Measurements from ENCODE around the gene RCSD1.
"Not testable (repeated sequence)": the region's sequence is repeated elsewhere in the genome, so short reads cannot be mapped to it uniquely, and the experiment has no call there.

Gene RCSD1

DNA sequence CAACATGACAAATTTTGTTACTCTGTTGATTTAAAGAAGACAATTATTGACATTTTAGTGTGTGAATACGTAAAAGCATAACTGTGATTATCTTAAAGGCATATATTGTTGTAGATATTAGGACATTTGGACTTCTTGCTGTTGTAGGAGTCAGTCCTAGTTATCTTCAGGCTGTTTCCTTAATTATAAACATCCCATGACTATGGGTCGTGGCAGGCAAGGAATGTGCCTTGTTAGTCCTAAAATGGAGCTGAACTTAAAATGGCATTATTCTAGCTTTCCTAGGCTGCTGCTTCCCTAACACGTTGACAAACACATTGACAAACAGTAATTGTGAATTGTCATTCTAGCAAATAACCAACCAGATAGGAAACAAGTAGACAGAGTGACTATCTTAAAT, 87.3 kb downstream of the RCSD1 start:
- DNase-seq = no peak

DNA sequence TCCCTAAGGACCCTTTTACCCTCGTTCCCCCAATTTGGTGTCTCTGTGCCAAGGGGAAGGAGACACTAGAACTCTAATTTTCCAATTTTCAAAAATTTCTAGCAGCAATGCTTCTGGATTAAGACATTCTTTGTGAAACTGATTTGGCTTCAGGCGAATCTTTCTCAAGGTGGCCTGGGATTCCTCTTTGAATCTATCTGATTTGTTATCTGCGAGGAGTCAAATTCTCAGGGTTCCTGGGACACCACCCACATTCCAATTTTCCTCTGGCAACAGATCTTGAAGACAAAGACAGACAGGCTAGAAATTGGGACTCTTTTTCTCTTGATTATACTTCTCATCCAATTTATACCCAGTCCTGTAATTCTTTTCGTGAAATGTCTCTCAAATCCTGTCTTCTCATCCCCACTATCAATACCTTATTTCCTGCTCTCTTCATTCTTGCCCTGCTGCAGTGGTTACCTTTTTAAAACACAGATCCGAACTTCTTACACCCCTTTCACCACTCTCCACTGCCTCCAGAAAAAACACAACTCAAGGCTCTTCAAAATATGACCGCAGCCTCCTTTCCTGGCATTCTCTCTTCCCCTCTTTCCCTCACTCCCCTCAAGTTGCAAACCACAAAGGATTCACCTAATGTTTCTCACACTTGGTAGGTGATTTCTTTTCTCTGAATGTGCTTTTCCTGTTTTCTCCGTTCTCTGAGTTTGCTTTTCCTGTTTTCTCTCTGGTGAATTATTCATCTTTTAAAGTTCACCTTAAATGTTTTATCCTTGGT, 89.1 kb downstream of the RCSD1 start:
- DNase-seq = no peak

DNA sequence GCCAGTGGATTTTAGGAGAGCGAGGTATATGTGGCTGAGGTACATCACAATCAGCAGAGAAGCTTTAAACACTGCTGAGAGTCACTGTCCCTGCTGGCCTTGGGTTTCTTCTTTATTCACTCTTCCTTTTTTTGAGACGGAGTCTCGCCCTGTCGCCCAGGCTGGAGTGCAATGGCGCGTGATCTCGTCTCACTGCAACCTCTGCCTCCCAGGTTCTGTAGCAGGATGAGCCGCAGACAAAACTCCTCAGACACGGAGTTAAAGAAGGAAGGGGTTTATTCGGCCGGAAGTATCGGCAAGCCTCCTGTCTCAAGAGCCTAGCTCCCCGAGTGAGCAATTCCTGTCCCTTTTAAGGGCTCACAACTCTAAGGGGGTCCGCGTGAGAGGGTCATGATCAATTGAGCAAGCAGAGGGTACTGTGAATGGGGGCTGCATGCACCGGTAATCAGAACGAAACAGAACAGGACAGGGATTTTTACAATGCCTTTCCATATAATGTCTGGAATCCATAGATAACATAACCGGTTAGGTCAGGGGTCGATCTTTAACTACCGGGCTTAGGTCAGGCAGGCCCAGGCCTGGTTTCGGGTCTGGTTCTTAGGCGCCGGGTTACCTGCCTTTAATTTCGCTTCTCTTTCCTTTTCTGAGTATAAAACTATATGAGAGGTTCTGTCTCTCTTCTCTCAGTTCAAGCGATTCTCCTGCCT, 89.8 kb downstream of the RCSD1 start:
- DNase-seq = not testable (repeated sequence)

DNA sequence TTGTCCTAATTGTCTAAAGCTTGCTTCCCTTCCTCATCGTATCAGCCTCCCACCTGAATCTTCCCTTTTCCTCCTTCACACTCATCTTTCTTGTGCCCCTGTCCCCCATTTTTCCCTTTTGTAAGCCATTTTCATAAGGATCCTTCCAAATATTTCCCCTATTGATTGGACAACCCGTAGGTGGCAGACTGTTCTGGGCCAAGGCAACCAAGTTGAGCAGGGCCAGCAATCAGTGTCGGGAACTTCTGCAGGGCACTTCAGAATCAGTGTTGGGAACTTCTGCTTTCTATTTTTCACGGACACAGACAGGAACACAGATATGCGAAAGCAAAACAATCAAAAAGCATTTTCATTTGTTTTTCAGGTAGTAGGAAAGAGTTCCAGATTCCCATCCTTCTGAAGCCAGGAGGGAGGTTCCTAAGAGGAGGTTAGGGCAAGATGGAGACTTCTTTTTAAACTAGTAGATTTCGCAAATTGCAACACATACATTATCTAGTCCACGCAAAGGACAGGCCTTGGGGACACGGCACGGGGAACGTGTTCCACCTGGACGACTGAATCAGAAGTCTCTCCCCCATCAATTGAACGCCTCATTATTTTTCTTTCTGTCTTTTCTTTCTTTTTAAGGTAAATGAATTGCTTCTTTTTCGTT, 91.1 kb downstream of the RCSD1 start:
- DNase-seq = no peak

DNA sequence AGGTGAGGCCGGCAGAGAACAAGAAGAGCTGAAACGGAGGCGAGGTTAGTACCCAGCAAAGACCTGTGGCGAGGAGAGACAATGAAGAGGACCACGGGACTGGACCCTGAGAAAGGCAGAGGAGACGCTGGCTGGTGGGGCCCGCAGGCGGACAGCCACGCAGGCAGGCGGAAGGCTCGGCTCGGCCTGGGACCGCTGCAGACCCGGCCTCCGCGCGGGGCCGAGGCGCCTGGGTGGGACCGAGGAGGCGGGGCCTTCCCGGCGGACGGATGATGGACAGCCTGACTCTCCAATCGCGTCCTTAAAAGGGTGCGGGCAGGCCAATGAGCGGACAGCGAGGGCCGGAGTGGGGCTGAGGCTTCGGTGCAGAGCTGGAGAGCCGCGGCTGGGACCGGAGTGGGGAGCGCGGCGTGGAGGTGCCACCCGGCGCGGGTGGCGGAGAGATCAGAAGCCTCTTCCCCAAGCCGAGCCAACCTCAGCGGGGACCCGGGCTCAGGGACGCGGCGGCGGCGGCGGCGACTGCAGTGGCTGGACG, 91.7 kb downstream of the RCSD1 start, which contains the start of gene MPZL1:
Gene MPZL1 (plus strand): TSS at position 366 of the 535 bp plus-strand sequence. CDS start 170 bp downstream, outside the sequence.
- DNase-seq = peak; percentile 90 to 93

DNA sequence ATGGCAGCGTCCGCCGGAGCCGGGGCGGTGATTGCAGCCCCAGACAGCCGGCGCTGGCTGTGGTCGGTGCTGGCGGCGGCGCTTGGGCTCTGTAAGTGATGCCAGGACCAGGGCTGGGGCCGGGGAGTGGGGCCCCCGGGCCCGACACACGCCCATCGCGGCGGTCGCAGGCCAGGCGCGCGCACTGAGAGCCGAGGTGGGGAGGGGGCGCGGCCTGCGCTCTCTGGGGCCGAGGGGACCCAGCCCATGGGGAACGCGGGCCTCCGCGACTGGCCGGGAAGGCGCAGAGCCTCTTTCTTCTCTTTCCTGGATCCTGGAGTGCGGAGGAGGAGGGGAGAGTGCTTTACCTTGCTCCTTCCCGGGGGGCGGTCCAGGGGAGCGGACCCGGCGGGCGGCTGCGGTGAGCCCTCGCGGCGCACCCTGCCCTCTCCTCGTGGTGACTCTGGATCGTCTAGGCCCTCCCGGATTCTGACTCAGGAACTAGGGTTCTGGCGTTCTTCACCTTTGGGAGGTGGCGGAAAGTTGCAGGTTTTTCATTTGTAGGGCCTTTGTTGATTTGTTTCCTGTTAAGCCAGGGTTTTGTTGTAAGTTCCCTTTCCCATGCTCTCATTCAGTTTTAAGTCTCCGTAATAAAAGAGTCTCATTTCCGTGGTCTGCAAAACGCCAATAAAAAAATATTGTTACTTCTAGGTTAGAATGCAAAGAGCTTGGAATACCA, 92.3 kb downstream of the RCSD1 start:
- peak in 1 of 2 donors; percentile 20 for DNase-seq

DNA sequence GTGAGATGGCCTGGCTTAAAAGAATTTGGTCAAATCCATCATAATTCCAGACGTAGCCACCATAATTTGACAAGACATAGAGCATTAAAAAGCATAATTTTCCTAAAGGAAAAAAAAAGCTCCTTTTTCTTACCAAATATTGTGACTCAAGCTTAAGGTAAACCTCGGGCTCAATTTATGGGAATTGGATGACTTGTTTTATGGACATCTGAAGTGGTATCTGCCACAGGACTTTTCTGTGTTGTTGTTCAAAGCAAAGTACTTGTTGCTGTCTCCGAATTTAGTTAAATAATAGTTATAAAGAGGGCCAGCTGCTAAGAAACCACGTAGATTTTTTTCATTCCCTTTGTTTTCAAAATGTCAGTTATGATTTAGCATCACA, 92.8 kb downstream of the RCSD1 start:
- DNase-seq = no peak

DNA sequence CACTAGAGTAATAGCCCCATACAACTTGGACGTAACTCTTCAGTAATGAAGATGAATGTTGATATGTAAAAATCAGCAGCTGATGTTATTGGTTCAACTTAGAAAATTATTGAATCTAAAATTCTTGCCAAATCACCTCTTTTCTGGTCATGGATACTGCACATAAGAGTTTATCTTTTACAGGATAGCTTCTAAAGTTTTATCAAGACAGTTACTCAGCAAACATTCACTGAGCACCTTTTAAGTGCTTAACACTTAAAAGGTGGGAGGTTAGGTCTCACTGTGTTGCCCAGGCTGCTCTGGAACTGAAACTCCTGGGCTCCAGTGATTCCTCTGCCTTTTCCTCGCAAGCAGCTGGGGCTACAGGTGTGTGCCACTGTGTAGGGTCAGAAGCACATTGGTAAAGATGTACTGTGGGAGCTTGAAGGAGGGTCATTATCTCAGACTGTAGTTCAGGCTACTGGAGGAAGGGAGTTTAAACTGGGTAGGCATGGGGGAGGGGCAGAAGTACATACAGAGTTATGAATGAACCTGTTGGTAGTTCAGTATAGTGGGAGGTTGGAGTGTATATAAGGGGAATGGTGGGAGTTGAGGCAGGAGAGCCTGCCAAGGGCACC, 93.8 kb downstream of the RCSD1 start:
- DNase-seq = no peak

DNA sequence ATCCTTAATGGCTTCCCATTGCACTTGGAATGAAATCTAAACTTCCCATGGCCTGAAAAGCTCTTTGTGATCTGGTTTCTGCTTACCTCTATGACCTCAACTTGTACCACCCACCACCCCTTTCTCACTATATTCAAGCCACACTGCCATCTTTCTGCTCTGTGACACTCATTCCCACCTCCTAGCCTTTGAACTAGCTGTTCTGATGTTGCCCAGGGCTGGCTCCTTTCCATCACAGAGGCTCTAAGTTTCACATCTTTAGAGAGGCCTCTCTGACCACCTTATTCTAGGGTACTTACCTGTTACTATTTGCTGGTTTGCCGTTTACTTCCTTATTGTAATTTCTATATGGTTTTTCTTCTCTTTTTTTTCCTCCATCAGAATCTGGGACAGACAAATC, 96.0 kb downstream of the RCSD1 start:
- no peak for DNase-seq

DNA sequence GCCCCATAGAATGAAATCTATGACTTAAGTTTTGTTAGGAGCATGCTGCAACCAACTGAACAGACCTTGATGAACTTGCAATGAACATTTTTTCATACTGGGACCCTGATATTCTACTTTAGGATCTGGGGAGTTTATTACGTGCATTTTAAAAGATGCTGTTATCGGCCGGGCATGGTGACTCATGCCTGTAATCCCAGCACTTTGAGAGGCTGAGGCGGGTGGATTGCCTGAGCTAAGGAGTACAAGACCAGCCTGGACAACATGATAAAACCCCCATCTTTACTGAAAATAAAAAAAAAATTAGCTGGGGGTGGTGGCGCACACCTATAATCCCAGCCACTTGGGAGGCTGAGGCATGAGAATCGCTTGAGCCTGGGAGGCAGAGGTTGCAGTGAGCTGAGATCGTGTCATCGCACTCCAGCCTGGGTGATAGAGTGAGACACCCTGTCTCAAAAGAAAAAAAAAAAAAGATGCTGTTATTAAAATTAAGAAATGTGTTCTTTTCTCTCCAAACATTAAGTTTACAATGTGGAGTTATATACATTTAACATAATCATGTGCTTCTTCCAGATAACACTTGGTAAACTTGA, 98.9 kb downstream of the RCSD1 start:
- no peak for DNase-seq

DNA sequence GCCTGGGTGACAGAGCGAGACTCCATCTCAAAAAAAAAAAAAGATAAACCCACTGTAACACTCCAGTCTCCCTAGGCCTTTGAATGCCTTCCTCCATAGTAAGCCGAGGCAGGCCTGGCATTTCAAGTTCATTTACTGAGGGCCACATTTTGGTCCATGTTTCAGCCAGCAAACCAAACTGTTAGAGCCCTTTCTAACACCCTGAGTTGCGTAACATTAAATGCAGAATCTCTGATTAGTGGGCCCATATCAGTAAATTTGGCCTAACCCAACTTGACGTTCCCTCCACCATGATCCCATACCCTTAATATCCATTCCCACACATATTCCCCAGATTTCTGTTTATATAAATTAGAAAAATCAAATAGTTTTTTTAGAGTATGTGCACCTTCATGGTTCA, 104.2 kb downstream of the RCSD1 start:
- no peak for DNase-seq

DNA sequence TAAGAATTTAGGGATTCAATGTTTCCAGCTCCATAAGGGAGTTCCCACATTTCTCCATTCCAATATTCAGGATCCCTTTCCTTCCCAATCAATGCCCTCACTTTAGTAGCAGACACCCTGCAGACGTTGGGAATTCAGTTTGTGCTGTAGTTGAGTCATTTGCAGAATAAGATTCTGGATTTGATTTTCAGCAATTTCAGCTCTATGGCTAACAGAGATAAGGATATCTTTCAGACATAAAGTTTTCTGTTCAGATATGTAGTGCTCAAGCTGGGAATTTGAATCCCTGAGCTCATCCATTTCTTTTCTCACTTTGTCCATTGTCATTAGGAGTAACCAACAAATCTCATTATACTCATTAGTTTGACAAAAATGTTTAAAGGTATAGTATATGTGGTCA, 104.8 kb downstream of the RCSD1 start:
- no peak for DNase-seq

DNA sequence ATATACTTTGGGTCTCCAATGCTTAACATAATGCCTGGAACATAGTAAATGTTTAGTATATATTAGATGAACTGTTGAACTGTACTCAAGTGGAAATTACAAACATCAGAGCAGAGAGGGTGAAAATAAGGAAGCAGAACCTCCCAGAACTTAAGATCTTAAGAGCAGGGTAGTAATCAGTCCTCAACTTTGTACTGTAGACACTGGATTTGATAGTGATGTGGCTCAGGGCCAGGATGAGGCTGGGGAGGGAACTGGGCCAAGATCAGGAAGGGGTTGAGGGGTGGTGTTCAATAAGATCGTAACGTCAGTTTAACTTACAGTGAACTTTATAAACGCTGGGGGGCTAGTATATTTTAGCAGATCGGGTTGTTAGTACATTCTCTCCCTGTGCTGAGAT, 107.1 kb downstream of the RCSD1 start:
- no peak for DNase-seq

DNA sequence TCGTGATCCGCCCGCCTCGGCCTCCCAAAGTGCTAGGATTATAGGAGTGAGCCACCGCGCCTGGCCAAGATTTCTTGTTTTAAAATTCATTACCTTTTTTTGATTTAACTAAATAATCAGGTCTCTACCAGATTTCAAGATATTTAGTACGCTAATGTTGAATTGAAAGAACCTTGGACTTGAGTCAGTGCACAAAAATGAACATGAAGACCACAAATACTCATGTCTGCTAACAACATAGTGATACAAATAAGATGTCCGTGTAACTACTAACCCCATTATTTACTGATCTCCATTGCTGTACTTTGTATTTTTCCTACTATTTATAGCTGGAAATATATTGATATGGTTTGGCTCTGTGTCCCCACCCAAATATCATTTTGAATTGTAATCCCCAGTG, 108.1 kb downstream of the RCSD1 start:
- no peak for DNase-seq

DNA sequence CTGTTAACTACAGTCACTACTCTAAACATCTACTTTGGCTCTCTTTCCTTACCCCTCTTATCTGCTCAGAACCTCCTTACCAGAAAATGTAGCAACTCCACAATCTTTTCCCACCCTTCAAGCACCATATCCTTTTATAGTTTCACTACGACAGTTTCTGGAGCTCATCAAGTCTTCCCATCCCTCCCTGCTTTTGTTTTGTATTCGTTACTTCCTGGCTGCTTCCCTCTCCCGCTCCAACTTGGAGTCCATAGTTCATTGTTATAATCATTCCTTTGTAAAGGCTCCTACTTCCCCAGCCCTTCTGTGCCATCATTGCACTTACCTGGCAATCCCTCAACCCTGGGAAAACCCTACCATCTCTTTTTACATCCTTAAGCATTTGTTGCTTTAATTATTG, 109.7 kb downstream of the RCSD1 start:
- DNase-seq = no peak

DNA sequence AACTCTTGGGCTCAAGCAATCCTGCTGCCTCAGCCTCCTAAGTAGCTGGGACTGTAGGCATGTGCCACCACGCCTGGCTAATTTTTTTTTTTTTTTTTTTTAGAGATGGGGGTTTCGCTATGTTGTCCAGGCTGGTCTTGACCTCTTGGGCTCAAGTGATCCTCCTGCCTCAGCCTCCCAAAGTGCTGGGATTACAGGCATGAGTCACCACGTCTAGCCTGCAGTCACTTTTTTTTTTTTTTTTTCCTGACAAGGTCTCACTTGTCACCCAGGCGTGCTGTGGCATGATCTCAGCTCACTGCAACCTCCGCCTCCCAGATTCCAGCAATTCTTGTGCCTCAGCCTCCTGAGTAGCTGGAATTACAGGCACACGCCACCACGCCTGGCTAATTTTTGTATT, 111.1 kb downstream of the RCSD1 start:
- not testable (repeated sequence) for DNase-seq

DNA sequence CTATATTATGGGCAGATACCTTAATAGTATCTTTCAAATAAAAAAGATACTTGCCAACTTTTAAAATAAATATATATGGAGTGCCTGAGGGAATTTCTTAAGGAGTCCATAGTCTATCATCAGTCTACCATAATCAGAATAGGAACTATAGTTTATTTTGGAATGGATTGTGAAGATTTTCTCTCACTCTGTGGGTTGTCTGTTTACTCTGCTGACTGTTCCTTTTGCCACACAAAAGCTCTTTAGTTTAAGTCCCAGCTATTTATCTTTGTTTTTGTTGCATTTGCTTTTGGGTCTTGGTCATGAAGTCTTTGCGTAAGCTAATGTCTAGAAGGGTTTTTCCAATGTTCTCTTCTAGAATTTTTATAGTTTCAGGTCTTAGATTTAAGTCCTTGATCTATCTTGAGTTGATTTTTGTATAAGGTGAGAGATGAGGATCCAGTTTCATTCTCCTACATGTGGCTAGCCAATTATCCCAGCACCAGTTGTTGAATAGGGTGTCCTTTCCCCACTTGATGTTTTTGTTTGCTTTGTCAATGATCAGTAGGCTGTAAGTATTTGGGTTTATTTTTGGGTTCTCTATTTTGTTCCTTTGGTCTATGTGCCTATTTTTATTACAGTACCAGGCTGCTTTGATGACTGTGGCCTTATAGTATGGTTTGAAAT, 112.5 kb downstream of the RCSD1 start:
- DNase-seq = not testable (repeated sequence)

DNA sequence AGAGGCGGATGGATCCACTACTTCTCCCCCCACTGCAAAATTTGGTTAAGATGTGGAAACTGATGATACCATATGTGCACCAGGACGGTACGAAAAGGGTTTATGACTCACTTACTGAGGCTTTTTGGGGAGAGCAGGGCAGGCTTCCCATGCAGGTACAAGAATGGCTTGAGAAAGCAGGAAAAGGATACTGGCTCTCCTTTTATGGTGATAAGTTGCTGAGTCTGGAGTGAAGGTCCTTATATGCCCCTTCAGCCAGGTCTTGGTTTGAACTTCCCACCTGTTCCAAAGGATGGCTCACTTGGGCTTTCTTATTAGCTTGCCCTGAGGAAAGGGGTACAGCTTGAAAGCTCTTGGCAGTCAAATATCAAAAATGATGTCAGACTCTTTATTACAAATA, 114.9 kb downstream of the RCSD1 start:
- DNase-seq = no peak

DNA sequence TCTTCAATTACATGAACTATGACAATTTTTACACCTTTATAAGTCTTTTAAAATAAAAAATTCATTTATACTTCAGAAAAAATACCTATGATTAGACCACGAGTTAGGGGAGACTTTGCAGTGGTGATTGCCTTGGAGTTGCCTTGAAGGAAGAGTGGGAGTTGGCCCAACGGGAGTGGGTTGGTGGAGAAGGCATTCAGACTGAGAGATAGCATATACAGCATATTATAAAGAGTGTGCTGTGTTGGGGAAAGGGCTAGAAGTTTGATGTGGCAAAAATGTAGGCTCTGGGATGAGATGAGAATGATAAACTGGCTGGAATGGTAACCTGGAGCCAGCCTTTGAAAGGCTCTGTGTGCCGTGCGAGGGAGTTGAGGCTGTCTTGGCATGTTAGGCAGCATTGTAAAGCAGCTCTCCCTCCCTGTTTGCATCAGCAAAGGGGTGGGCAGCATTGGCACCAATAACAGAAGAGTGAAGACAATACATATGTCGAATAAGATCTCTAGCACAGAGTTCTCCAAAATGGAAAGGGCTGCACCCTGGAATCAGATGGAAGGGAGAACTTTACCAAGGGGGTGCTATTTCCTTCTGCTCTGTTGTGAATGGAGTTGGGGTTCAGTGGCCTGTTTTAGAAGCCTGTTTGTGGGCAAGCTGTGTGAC, 116.1 kb downstream of the RCSD1 start:
- no peak for DNase-seq

DNA sequence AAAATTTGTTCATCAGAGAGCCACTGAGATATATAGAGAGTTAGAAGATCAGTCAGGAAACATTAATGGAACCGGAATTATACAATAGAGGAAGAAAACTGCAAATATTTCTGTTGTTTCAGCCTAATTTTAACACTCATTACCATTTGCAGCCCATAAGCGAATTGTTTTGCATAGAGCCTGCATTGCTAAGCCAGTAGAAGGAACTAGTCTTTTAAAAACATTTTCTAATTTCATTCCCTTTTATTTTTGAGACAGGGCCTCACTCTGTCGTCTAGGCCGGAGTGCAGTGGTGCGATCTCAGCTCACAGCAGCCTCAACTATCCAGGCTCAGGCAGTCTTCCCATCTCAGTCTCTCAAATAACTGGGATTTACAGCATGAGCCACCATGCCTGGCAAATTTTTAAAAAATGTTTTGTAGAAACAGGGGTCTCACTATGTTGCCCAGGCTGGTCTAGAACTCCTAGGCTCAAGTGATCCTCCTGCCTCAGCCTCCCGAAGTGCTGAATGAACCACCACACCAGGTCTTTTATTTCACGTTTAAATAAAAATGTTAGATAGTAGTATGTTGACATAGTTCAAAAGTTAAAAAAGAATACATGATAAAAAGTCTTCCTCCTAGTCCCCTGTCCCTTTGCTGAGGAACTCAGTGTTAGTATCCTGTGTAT, 117.1 kb downstream of the RCSD1 start:
- no peak for DNase-seq
